ENCODE results near the gene ACSS2.

DNA sequence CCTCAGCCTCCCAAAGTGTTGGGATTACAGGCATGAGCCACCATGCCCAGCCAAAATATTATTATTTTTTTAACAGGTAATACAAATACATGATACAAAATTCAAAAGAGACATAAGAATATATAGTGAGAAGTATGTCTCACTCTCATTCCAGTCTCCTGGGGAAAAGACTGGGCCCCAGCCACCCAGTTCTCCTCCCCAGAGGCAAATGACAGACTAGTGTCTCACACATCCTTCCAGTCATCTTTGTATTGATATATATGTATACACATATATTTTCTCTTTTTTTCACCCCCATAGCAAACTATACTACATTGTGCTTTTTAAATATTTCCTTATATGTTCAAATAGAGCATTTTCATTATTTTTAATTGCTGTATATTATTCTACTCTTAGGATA lies 70.9 kb downstream of the ACSS2 start:
- TF ChIP-seq, protein P1, sequence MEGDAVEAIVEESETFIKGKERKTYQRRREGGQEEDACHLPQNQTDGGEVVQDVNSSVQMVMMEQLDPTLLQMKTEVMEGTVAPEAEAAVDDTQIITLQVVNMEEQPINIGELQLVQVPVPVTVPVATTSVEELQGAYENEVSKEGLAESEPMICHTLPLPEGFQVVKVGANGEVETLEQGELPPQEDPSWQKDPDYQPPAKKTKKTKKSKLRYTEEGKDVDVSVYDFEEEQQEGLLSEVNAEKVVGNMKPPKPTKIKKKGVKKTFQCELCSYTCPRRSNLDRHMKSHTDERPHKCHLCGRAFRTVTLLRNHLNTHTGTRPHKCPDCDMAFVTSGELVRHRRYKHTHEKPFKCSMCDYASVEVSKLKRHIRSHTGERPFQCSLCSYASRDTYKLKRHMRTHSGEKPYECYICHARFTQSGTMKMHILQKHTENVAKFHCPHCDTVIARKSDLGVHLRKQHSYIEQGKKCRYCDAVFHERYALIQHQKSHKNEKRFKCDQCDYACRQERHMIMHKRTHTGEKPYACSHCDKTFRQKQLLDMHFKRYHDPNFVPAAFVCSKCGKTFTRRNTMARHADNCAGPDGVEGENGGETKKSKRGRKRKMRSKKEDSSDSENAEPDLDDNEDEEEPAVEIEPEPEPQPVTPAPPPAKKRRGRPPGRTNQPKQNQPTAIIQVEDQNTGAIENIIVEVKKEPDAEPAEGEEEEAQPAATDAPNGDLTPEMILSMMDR (IDR thresholded peaks at IDR 0.05; ENCODE audit: borderline replicate concordance, extremely low read depth, low read length, poor library complexity, severe bottlenecking): no peak
- TF ChIP-seq EZH2 (IDR thresholded peaks at IDR 0.05; ENCODE audit: borderline replicate concordance, low read depth, low read length, severe bottlenecking): no peak

Data from DND-41 (cell line).